Gastroesophageal sphincter (tissue), 3 donors: Measurements from ENCODE around the gene BCL6.

Experiments used
- EP300 ChIP-seq: sonication (generic); formaldehyde crosslinking; IDR thresholded peaks from one replicate; pipeline ENCODE4 v1.6.1; 2017; ENCODE audit warnings: antibody characterized with exemption, mild to moderate bottlenecking
- POLR2A ChIP-seq, 2 donors: fragments of 450-650 bp; IDR thresholded peaks; one replicate each; pipeline ENCODE4 v1.6.1; 2017; ENCODE audit warnings: antibody characterized with exemption in 2 of 2, mild to moderate bottlenecking in 2 of 2, moderate library complexity in 1 of 2
- TF ChIP-seq, protein P1 (sequence below), 4 experiments: fragments of 200-600 bp in 2 of 4; fragments of 450-650 bp in 2 of 4; sonication (generic) in 1 of 4; IDR thresholded peaks; one replicate each; pipeline ENCODE4 v1.5.1; 2017 to 2019; ENCODE audit warnings: antibody characterized with exemption in 4 of 4, mild to moderate bottlenecking in 2 of 4, moderate library complexity in 2 of 4

DNA sequence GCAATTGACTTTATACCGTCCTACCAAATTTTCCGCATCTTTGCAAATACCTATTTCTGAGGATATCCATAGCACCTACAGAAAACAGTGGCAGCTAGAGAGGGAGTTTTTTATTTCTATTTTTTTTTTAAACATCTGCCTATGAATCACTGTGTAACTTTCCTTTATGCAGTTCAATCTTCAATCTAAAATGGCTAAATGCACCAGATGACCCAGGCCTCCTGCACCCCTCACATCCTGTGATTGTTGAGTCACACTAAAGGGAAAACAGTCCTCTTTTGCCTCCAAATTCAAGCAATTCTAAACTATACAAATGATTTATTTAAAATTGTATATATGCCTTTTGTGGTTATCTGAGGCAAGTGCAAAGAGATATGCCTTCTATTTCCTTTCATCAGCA is 20.1 kb upstream of the BCL6 start:
- TF ChIP-seq EP300 (no peak), POLR2A (IDR thresholded peaks at IDR 0.05) (no peak)
- TF ChIP-seq, protein P1, sequence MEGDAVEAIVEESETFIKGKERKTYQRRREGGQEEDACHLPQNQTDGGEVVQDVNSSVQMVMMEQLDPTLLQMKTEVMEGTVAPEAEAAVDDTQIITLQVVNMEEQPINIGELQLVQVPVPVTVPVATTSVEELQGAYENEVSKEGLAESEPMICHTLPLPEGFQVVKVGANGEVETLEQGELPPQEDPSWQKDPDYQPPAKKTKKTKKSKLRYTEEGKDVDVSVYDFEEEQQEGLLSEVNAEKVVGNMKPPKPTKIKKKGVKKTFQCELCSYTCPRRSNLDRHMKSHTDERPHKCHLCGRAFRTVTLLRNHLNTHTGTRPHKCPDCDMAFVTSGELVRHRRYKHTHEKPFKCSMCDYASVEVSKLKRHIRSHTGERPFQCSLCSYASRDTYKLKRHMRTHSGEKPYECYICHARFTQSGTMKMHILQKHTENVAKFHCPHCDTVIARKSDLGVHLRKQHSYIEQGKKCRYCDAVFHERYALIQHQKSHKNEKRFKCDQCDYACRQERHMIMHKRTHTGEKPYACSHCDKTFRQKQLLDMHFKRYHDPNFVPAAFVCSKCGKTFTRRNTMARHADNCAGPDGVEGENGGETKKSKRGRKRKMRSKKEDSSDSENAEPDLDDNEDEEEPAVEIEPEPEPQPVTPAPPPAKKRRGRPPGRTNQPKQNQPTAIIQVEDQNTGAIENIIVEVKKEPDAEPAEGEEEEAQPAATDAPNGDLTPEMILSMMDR (IDR thresholded peaks at IDR 0.05), result no peak
